Measurements from ENCODE around the gene KHK. TPM values are rescaled to one million over a fixed set of nuclear protein-coding genes. Genes with fewer than 3 reads are reported as not detected.

Gene KHK
- polyA plus RNA-seq, 1 of the 3 experiments (the other 2 are of a cell fraction), result 10.3 TPM

DNA sequence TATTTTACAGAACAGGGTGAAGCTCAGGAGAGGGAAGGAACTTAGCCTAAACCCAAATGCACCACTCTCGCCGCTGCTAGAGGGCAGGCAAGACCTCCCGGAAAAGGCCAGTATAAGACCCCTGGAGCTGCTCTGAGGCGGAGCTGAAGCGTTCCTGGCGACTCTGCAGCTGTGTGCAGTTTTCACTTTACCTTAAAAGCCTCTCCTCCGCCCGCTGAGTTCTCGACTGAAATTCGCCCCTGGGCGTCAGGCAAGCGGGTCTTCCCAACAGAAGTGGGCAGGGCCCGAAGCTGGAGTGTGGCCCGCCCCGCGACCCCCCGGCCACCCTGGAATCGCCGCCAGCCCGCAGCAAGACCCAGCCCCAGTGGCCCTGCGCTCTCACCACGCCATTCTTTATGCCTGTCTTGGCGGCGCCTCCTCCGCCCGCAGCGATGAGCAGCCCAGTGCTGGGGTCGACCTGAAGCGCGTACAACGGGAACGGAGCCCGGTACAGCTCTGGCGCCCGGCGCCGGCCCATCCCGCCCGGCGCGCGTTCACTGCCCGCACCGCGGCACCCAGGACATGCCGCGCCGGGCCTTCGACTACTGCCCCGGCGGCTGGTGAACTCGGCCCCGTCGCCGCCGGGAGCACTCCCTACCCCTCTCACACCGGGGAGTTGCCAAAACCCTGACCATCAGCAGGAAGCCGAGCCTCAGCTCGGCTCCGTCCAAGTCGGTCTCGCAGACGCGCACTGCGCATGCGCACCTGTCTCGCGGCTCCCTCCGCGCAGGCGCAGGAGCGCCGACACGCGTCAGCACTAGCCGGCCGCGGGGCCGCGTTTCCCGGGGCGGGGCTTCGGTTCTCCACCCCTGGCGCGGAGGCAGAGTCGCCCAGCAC lies 47.6 kb downstream of the KHK start, which contains the start of gene PREB (continued):
- TF ChIP-seq, protein P1, sequence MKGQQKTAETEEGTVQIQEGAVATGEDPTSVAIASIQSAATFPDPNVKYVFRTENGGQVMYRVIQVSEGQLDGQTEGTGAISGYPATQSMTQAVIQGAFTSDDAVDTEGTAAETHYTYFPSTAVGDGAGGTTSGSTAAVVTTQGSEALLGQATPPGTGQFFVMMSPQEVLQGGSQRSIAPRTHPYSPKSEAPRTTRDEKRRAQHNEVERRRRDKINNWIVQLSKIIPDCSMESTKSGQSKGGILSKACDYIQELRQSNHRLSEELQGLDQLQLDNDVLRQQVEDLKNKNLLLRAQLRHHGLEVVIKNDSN (IDR thresholded peaks at IDR 0.05; ENCODE audit: borderline replicate concordance, low read depth), result no peak
- TF ChIP-seq TEAD4 (IDR thresholded peaks at IDR 0.05; ENCODE audit: borderline replicate concordance, insufficient read depth) (no peak), FOSL2 (IDR thresholded peaks at IDR 0.05; ENCODE audit: borderline replicate concordance, low read depth) (no peak), FOXM1 (IDR thresholded peaks at IDR 0.05; ENCODE audit: low read depth) (no peak)
- TF ChIP-seq, protein P2, sequence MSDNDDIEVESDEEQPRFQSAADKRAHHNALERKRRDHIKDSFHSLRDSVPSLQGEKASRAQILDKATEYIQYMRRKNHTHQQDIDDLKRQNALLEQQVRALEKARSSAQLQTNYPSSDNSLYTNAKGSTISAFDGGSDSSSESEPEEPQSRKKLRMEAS (IDR thresholded peaks at IDR 0.05; ENCODE audit: low read depth), result peak; percentile 27; the same call in 1 of the 2 replicates
- TF ChIP-seq, protein P3, sequence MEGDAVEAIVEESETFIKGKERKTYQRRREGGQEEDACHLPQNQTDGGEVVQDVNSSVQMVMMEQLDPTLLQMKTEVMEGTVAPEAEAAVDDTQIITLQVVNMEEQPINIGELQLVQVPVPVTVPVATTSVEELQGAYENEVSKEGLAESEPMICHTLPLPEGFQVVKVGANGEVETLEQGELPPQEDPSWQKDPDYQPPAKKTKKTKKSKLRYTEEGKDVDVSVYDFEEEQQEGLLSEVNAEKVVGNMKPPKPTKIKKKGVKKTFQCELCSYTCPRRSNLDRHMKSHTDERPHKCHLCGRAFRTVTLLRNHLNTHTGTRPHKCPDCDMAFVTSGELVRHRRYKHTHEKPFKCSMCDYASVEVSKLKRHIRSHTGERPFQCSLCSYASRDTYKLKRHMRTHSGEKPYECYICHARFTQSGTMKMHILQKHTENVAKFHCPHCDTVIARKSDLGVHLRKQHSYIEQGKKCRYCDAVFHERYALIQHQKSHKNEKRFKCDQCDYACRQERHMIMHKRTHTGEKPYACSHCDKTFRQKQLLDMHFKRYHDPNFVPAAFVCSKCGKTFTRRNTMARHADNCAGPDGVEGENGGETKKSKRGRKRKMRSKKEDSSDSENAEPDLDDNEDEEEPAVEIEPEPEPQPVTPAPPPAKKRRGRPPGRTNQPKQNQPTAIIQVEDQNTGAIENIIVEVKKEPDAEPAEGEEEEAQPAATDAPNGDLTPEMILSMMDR (IDR thresholded peaks at IDR 0.05), result peak; percentile 56
- TF ChIP-seq, protein P4, sequence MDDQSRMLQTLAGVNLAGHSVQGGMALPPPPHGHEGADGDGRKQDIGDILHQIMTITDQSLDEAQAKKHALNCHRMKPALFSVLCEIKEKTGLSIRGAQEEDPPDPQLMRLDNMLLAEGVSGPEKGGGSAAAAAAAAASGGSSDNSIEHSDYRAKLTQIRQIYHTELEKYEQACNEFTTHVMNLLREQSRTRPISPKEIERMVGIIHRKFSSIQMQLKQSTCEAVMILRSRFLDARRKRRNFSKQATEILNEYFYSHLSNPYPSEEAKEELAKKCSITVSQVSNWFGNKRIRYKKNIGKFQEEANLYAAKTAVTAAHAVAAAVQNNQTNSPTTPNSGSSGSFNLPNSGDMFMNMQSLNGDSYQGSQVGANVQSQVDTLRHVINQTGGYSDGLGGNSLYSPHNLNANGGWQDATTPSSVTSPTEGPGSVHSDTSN (IDR thresholded peaks at IDR 0.05), result no peak

DNA sequence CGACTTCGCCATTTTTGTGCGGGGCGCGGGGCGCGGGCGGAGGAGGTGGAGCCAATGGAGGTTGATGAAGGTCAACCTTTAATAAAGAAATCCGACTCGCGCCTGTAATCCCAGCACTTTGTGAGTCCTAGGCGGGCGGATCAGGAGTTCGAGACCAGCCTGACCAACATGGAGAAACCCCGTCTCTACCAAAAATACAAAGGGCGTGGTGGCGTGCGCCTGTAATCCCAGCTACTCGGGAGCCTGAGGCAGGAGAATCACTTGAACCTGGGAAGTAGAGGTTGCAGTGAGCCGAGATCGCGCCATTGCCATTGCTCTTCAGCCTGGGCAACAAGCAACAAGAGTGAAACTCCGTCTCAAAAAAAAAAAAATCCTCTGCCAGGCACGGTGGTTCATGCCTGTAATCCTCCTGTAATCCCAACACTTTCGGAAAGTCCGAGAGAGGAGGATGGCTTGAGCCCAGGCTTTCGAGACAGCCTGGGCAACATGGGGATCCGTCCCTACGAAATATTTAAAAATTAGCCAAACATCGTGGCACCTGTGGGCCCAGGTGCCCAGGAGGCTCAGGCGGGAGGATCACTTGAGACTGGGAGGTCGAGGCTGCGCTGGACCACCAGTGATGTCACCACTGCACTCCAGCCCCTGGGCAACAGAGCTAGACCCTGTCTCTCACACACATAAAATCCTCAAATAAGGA lies 48.4 kb downstream of the KHK start:
- no peak overlapping the region for H3K27ac ChIP-seq (ENCODE audit: low read depth in 2 of 2, low read length in 1 of 2)
- peak overlapping the region in 1 of 2 experiments; percentile 97; a peak in 1 of 4 replicates for H3K4me3 ChIP-seq (ENCODE audit: low read depth in 2 of 2, low read length in 1 of 2)
- TF ChIP-seq GABPA (IDR thresholded peaks at IDR 0.05; ENCODE audit: low read depth) (0 out of 2 replicates have a peak, but pooled peaks have one; percentile 41), TCF12 (IDR thresholded peaks at IDR 0.05) (no peak)
- 0 out of 2 replicates have a peak, but pooled peaks cover 9% of the 10 kb centered on the region for H3K27me3 ChIP-seq (ENCODE audit: insufficient read depth)
- H3F3A ChIP-seq (replicated peaks; ENCODE audit: insufficient read depth), result no peaks in the 10 kb centered on the region
- H3K9me3 ChIP-seq, result no peaks in the 10 kb centered on the region
- 0 out of 2 replicates have a peak overlapping the region, but pooled peaks have one; percentile 91 for H3K4me2 ChIP-seq
- H3K9ac ChIP-seq, result no peak overlapping the region
- peaks cover 7 to 14% of the 10 kb centered on the region in 2 experiments; a peak in 3 of 4 replicates for H3K4me1 ChIP-seq (ENCODE audit: control insufficient read depth in 1 of 2, insufficient read depth in 2 of 2, low read depth in 1 of 2, low read length in 1 of 2)
- peaks cover 9 to 28% of the 10 kb centered on the region in 2 experiments for H3K36me3 ChIP-seq (replicated peaks in 1 of 2; ENCODE audit: control insufficient read depth in 1 of 2, insufficient read depth in 2 of 2, low read length in 1 of 2)
- peak overlapping the region; percentile 80; the same call in 1 of the 2 replicates for H2AFZ ChIP-seq (ENCODE audit: low read depth)
- peaks cover 9% of the 10 kb centered on the region; the same call in 1 of the 2 replicates for H4K20me1 ChIP-seq (ENCODE audit: insufficient read depth)
- H3K9me2 ChIP-seq, result no peaks in the 10 kb centered on the region
- POLR2A ChIA-PET, result interaction anchor here (0.9 to 2.6 kb wide), 4 partner anchors 11 to 57 kb away, joined by 3 to 18 read pairs (median 4); partner anchors contain the start of gene ABHD1
- DNase-seq, result no peak
- CTCF ChIA-PET, result interaction anchor here (1.2 to 6.3 kb wide), 9 partner anchors 8 to 145 kb away, joined by 3 to 43 read pairs (median 11); partner anchors contain the start of gene ABHD1
- 62% methylated on average over 32 of the region's 33 CpGs for WGBS (ENCODE audit: low lambda C conversion rate)
- peaks cover 21% of the 10 kb centered on the region for H3K79me2 ChIP-seq (ENCODE audit: insufficient read depth)

Measured in SK-N-SH (cell line).